ENCODE measurements around the gene NDNF. TPM values are rescaled to one million over a fixed set of nuclear protein-coding genes. Genes with fewer than 3 reads are reported as not detected.
A peak's percentile ranks its signal among the peaks of the same experiment; 100 is the strongest.

The NDNF gene
- polyA plus RNA-seq, 2 donors = 0.29 to 1.1 TPM

DNA sequence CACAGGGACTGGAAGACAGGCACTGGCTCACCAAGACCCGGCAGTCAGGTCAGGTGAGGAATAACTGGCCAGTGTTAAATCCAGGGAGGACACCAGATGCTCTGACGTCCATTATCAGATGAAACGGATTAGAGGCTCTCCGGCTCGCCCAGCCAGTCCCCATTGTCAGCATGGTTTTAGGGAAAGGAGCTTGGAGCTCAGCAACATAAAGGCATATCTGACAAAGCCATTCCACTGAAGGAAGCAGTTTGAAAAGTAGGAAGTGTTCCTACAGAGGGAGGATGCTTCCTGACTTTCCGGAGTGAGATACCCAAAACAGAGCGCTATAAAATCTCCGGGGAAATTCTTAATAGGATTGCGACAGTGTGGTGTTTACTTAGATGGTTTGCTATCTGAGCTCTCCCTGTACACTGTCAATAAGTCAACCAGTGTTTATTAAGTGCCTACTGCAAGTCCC lies 14.8 kb downstream of the NDNF start:
- no peaks in the 10 kb centered on the region for H3K4me1 ChIP-seq (ENCODE audit: control insufficient read depth in 2 of 2, insufficient read depth in 2 of 2, low read length in 1 of 2)
- no peak overlapping the region for H3K4me3 ChIP-seq (ENCODE audit: low read depth in 1 of 2, low read length in 2 of 2)
- 47 to 51% methylated on average over 9 of the region's 9 CpGs for WGBS, 2 donors
- H3K36me3 ChIP-seq (ENCODE audit: control insufficient read depth in 2 of 2, insufficient read depth in 2 of 2, low read length in 1 of 2) = no peaks in the 10 kb centered on the region
- no peaks in the 10 kb centered on the region for H3K27me3 ChIP-seq (ENCODE audit: control insufficient read depth in 1 of 2, insufficient read depth in 2 of 2, low read length in 2 of 2)
- H3K27ac ChIP-seq (ENCODE audit: low read depth in 2 of 2, low read length in 1 of 2) = peak overlapping the region in 1 of 2 donors; percentile 7
- H3K9me3 ChIP-seq (ENCODE audit: control insufficient read depth in 2 of 2, insufficient read depth in 1 of 2, low read depth in 1 of 2, low read length in 1 of 2) = no peaks in the 10 kb centered on the region

- H3K27me3 ChIP-seq (ENCODE audit: control insufficient read depth in 1 of 2, insufficient read depth in 2 of 2, low read length in 2 of 2) = no peaks in the 10 kb centered on the region
- WGBS, 2 donors = 87 to 91% methylated on average over 3 of the region's 3 CpGs
- no peak overlapping the region for H3K4me3 ChIP-seq (ENCODE audit: low read depth in 1 of 2, low read length in 2 of 2)
- no peaks in the 10 kb centered on the region for H3K4me1 ChIP-seq (ENCODE audit: control insufficient read depth in 2 of 2, insufficient read depth in 2 of 2, low read length in 1 of 2)
- H3K9me3 ChIP-seq (ENCODE audit: control insufficient read depth in 2 of 2, insufficient read depth in 1 of 2, low read depth in 1 of 2, low read length in 1 of 2) = no peaks in the 10 kb centered on the region
- H3K27ac ChIP-seq (ENCODE audit: low read depth in 2 of 2, low read length in 1 of 2) = no peak overlapping the region
- no peaks in the 10 kb centered on the region for H3K36me3 ChIP-seq (ENCODE audit: control insufficient read depth in 2 of 2, insufficient read depth in 2 of 2, low read length in 1 of 2)
These were observed 16.3 kb downstream of the NDNF start for GRCh38 chr4:121056066-121056465.

GRCh38 chr4:121054373-121054772 lies 18.0 kb downstream of the NDNF start:
- no peak overlapping the region for H3K27ac ChIP-seq (ENCODE audit: low read depth in 2 of 2, low read length in 1 of 2)
- H3K4me3 ChIP-seq (ENCODE audit: low read depth in 1 of 2, low read length in 2 of 2) = no peak overlapping the region
- H3K4me1 ChIP-seq (ENCODE audit: control insufficient read depth in 2 of 2, insufficient read depth in 2 of 2, low read length in 1 of 2) = no peaks in the 10 kb centered on the region
- H3K27me3 ChIP-seq (ENCODE audit: control insufficient read depth in 1 of 2, insufficient read depth in 2 of 2, low read length in 2 of 2) = no peaks in the 10 kb centered on the region
- H3K9me3 ChIP-seq (ENCODE audit: control insufficient read depth in 2 of 2, insufficient read depth in 1 of 2, low read depth in 1 of 2, low read length in 1 of 2) = no peaks in the 10 kb centered on the region
- H3K36me3 ChIP-seq (ENCODE audit: control insufficient read depth in 2 of 2, insufficient read depth in 2 of 2, low read length in 1 of 2) = no peaks in the 10 kb centered on the region

DNA sequence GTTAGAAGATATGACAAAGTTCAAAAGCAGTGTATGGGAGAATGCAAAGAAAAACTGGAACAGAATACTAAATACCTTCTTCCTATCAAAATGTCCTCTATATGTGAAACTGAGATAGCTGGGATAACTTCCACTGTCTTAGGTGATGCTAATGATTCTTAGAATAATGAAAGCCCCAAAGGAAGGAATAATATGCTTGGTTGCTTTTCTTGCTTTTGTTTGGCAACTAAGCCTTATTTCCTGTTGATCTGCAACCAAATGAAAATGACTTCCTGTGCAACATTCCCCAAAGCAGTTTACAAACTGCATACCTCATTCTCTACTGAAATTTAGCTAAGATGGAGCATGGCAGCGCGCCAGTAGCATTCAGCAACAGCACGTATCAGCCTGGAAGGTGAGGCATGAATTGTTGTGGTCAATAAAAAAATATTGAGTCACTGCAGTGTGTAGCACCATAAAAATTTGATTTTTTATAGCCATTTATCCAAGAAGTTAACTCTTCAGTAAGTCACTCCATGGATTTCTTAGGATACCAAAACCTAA lies 18.7 kb downstream of the NDNF start:
- Histone ChIP-seq H3K27me3 (ENCODE audit: control insufficient read depth in 1 of 2, insufficient read depth in 2 of 2, low read length in 2 of 2) (no peaks in the 10 kb centered on the region), H3K36me3 (ENCODE audit: control insufficient read depth in 2 of 2, insufficient read depth in 2 of 2, low read length in 1 of 2) (no peaks in the 10 kb centered on the region), H3K4me3 (ENCODE audit: low read depth in 1 of 2, low read length in 2 of 2) (no peak overlapping the region), H3K9me3 (ENCODE audit: control insufficient read depth in 2 of 2, insufficient read depth in 1 of 2, low read depth in 1 of 2, low read length in 1 of 2) (no peaks in the 10 kb centered on the region), H3K4me1 (ENCODE audit: control insufficient read depth in 2 of 2, insufficient read depth in 2 of 2, low read length in 1 of 2) (no peaks in the 10 kb centered on the region), H3K27ac (ENCODE audit: low read depth in 2 of 2, low read length in 1 of 2) (no peak overlapping the region)
- WGBS, 2 donors = 74% methylated on average over 3 of the region's 3 CpGs

DNA sequence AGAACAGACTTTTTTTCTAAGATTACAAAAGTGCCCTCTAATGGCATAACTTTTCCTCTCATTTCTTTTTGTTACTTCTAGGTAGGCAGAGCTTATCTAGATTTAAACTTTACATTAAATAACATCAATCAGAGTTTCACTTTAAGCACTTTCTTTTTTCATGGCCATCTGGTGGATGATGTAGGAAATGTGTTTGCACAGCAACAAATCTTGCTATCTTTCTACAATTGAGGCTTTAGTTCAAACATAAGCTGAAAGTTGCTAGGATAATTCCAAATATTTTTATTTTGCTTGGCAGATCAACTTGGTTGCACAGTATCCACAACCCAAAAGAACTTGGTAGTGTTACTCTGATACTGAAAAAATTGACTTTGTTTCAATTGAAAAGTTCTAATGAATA lies 22.0 kb downstream of the NDNF start:
- H3K27ac ChIP-seq (ENCODE audit: low read depth in 2 of 2, low read length in 1 of 2) = no peak overlapping the region
- H3K9me3 ChIP-seq (ENCODE audit: control insufficient read depth in 2 of 2, insufficient read depth in 1 of 2, low read depth in 1 of 2, low read length in 1 of 2) = no peaks in the 10 kb centered on the region

DNA sequence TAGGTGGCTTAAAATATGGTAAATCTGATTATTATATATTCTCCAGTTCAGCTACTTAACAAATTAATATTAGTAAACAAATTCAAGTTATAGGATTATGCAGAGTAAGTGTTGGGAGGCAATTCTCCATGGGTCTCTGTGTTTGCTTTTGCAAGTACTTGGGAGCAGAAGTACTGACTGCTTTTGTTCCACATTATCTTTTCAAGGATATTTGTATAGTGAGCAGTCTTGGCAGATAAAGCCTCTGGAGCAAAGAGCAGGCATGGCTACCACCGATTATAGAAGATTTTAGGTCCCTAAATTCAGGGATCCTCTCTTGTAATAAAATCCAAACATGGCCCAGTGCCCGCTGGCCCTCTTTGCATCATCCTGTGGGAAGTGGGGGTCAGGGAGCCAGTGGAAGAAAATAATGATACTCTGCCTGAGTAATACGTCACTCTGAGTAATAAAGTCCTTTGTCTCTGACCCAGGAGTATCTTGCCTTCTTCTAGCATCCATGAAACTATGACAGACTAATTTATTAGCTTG lies 23.2 kb downstream of the NDNF start:
- 53 to 56% methylated on average over 3 of the region's 3 CpGs for WGBS, 2 donors
- Histone ChIP-seq H3K36me3 (ENCODE audit: control insufficient read depth in 2 of 2, insufficient read depth in 2 of 2, low read length in 1 of 2) (no peaks in the 10 kb centered on the region), H3K4me1 (ENCODE audit: control insufficient read depth in 2 of 2, insufficient read depth in 2 of 2, low read length in 1 of 2) (no peaks in the 10 kb centered on the region), H3K27ac (ENCODE audit: low read depth in 2 of 2, low read length in 1 of 2) (no peak overlapping the region), H3K9me3 (ENCODE audit: control insufficient read depth in 2 of 2, insufficient read depth in 1 of 2, low read depth in 1 of 2, low read length in 1 of 2) (no peaks in the 10 kb centered on the region), H3K27me3 (ENCODE audit: control insufficient read depth in 1 of 2, insufficient read depth in 2 of 2, low read length in 2 of 2) (no peaks in the 10 kb centered on the region), H3K4me3 (ENCODE audit: low read depth in 1 of 2, low read length in 2 of 2) (no peak overlapping the region)

More for the DNA sequence above, 22.0 kb downstream of the NDNF start:
- Histone ChIP-seq H3K36me3 (ENCODE audit: control insufficient read depth in 2 of 2, insufficient read depth in 2 of 2, low read length in 1 of 2) (no peaks in the 10 kb centered on the region), H3K27me3 (ENCODE audit: control insufficient read depth in 1 of 2, insufficient read depth in 2 of 2, low read length in 2 of 2) (no peaks in the 10 kb centered on the region), H3K4me1 (ENCODE audit: control insufficient read depth in 2 of 2, insufficient read depth in 2 of 2, low read length in 1 of 2) (no peaks in the 10 kb centered on the region), H3K4me3 (ENCODE audit: low read depth in 1 of 2, low read length in 2 of 2) (no peak overlapping the region)

DNA sequence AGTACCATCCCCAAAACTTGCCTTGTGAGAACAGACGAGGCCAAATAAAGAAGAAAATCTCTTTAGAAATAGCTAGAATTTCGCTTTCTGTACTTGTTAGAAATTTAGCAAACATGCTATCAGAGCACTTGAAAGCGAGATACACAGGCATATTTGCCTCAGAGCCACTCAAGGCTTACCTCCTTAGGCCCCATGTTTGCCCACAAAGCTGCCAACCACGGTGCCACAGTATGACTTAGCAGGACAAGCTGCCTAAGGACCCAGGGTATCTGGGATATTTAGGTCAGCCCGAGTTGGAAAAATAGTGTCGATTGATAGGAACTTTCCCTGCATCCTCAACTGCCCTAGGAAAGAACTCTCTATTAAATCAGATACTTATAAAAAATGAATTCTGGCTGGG lies 24.2 kb downstream of the NDNF start:
- 86 to 90% methylated on average over 6 of the region's 6 CpGs for WGBS, 2 donors
- H3K9me3 ChIP-seq (ENCODE audit: control insufficient read depth in 2 of 2, insufficient read depth in 1 of 2, low read depth in 1 of 2, low read length in 1 of 2) = no peaks in the 10 kb centered on the region
- no peak overlapping the region for H3K27ac ChIP-seq (ENCODE audit: low read depth in 2 of 2, low read length in 1 of 2)
- H3K36me3 ChIP-seq (ENCODE audit: control insufficient read depth in 2 of 2, insufficient read depth in 2 of 2, low read length in 1 of 2) = no peaks in the 10 kb centered on the region
- H3K4me3 ChIP-seq (ENCODE audit: low read depth in 1 of 2, low read length in 2 of 2) = no peak overlapping the region
- no peaks in the 10 kb centered on the region for H3K4me1 ChIP-seq (ENCODE audit: control insufficient read depth in 2 of 2, insufficient read depth in 2 of 2, low read length in 1 of 2)
- H3K27me3 ChIP-seq (ENCODE audit: control insufficient read depth in 1 of 2, insufficient read depth in 2 of 2, low read length in 2 of 2) = no peaks in the 10 kb centered on the region

- H3K9me3 ChIP-seq (ENCODE audit: control insufficient read depth in 2 of 2, insufficient read depth in 1 of 2, low read depth in 1 of 2, low read length in 1 of 2) = no peaks in the 10 kb centered on the region
- H3K4me1 ChIP-seq (ENCODE audit: control insufficient read depth in 2 of 2, insufficient read depth in 2 of 2, low read length in 1 of 2) = no peaks in the 10 kb centered on the region
- H3K36me3 ChIP-seq (ENCODE audit: control insufficient read depth in 2 of 2, insufficient read depth in 2 of 2, low read length in 1 of 2) = no peaks in the 10 kb centered on the region
- no peaks in the 10 kb centered on the region for H3K27me3 ChIP-seq (ENCODE audit: control insufficient read depth in 1 of 2, insufficient read depth in 2 of 2, low read length in 2 of 2)
- no peak overlapping the region for H3K27ac ChIP-seq (ENCODE audit: low read depth in 2 of 2, low read length in 1 of 2)
- WGBS, 2 donors = 51 to 67% methylated on average over 8 of the region's 8 CpGs
- no peak overlapping the region for H3K4me3 ChIP-seq (ENCODE audit: low read depth in 1 of 2, low read length in 2 of 2)
These were observed 30.8 kb downstream of the NDNF start for GRCh38 chr4:121041307-121042090.

DNA sequence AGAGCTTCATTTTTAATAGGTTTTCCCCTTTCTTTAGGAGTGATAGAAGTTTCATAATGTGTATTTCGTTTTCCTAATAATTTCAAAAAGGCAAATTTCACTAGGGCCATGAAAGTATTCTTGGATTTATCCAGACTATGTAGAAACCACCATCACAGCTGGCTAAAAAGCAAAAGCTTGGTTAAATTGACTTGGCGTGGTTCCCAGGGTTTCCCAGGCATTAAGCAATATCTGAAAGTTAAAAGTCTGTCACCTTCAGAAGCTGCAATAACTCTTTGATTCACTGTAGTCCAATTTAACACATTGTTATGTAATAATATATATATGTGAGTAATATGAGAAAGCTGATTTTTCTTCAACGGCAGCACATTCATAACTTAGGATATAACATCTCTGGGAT lies 38.3 kb downstream of the NDNF start:
- Histone ChIP-seq H3K9me3 (ENCODE audit: control insufficient read depth in 2 of 2, insufficient read depth in 1 of 2, low read depth in 1 of 2, low read length in 1 of 2) (no peaks in the 10 kb centered on the region), H3K36me3 (ENCODE audit: control insufficient read depth in 2 of 2, insufficient read depth in 2 of 2, low read length in 1 of 2) (no peaks in the 10 kb centered on the region), H3K4me3 (ENCODE audit: low read depth in 1 of 2, low read length in 2 of 2) (no peak overlapping the region), H3K27ac (ENCODE audit: low read depth in 2 of 2, low read length in 1 of 2) (no peak overlapping the region), H3K4me1 (ENCODE audit: control insufficient read depth in 2 of 2, insufficient read depth in 2 of 2, low read length in 1 of 2) (no peaks in the 10 kb centered on the region), H3K27me3 (ENCODE audit: control insufficient read depth in 1 of 2, insufficient read depth in 2 of 2, low read length in 2 of 2) (no peaks in the 10 kb centered on the region)
- WGBS, 2 donors = 37 to 51% methylated on average over 3 of the region's 3 CpGs

GRCh38 chr4:121030711-121031110 lies 41.6 kb downstream of the NDNF start:
- Histone ChIP-seq H3K4me3 (ENCODE audit: low read depth in 1 of 2, low read length in 2 of 2) (no peak overlapping the region), H3K4me1 (ENCODE audit: control insufficient read depth in 2 of 2, insufficient read depth in 2 of 2, low read length in 1 of 2) (no peaks in the 10 kb centered on the region), H3K9me3 (ENCODE audit: control insufficient read depth in 2 of 2, insufficient read depth in 1 of 2, low read depth in 1 of 2, low read length in 1 of 2) (no peaks in the 10 kb centered on the region), H3K27ac (ENCODE audit: low read depth in 2 of 2, low read length in 1 of 2) (no peak overlapping the region), H3K27me3 (ENCODE audit: control insufficient read depth in 1 of 2, insufficient read depth in 2 of 2, low read length in 2 of 2) (no peaks in the 10 kb centered on the region), H3K36me3 (ENCODE audit: control insufficient read depth in 2 of 2, insufficient read depth in 2 of 2, low read length in 1 of 2) (no peaks in the 10 kb centered on the region)
- 82 to 89% methylated on average over 2 of the region's 2 CpGs for WGBS, 2 donors

Data from esophagus (tissue), 2 donors.